SH-SY5Y (cell line): Measurements from ENCODE around the gene DIP2C.

Source experiments
- GATA2 ChIP-seq: IDR thresholded peaks from 2 replicates; pipeline ENCODE4 v1.6.1; 2011; ENCODE audit warnings: mild to moderate bottlenecking, low read depth, low read length
- GATA3 ChIP-seq: IDR thresholded peaks from 2 replicates; pipeline ENCODE4 v1.6.1; 2011; ENCODE audit warnings: low read depth, mild to moderate bottlenecking, low read length, moderate library complexity

GRCh38 chr10:515674-516073 lies 173.8 kb downstream of the DIP2C start:
- TF ChIP-seq GATA3 (no peak), GATA2 (no peak)
